NCI-H526 (cell line): ENCODE measurements around the gene LRP1-AS.
"Not testable (repeated sequence)": the region's sequence is repeated elsewhere in the genome, so short reads cannot be mapped to it uniquely, and the experiment has no call there.

Experiments
- DNase-seq, 2 experiments: peaks; one replicate each; lab custom pipeline; 2025; lab: John Stamatoyannopoulos, UW

LRP1-AS gene

GRCh38 chr12:57120718-57121117 is 26.7 kb downstream of the LRP1-AS start:
- DNase-seq = not testable (repeated sequence)

GRCh38 chr12:57119294-57120085 is 27.9 kb downstream of the LRP1-AS start:
- no peak for DNase-seq

GRCh38 chr12:57118711-57119271 is 28.6 kb downstream of the LRP1-AS start:
- DNase-seq = no peak

GRCh38 chr12:57116580-57117281 is 30.7 kb downstream of the LRP1-AS start:
- no peak for DNase-seq

GRCh38 chr12:57112492-57113294 is 34.7 kb downstream of the LRP1-AS start:
- no peak for DNase-seq

- peak; percentile 47 to 57 for DNase-seq
Observed at GRCh38 chr12:57111031-57111734, 36.2 kb downstream of the LRP1-AS start, which contains the start of gene STAT6. TSS of gene STAT6 (minus strand) at chr12:57111362. CDS start at chr12:57108278, 3,084 bp downstream.

- peak; percentile 21 to 67 for DNase-seq
Observed at GRCh38 chr12:57110104-57111030, 37.1 kb downstream of the LRP1-AS start.

- no peak for DNase-seq
Observed at GRCh38 chr12:57109207-57110103, 38.0 kb downstream of the LRP1-AS start.

- DNase-seq = peak; percentile 90 to 94
Observed at GRCh38 chr12:57107456-57108155, 39.8 kb downstream of the LRP1-AS start.

- DNase-seq = no peak
Observed at GRCh38 chr12:57106021-57106708, 41.3 kb downstream of the LRP1-AS start.

- no peak for DNase-seq
Observed at GRCh38 chr12:57105011-57105753, 42.2 kb downstream of the LRP1-AS start.

GRCh38 chr12:57104292-57104910 is 43.0 kb downstream of the LRP1-AS start:
- no peak for DNase-seq

- DNase-seq = no peak
Observed at GRCh38 chr12:57103856-57104255, 43.6 kb downstream of the LRP1-AS start.

- no peak for DNase-seq
Observed at GRCh38 chr12:57101892-57102695, 45.3 kb downstream of the LRP1-AS start.

- no peak for DNase-seq
Observed at GRCh38 chr12:57099766-57100165, 47.7 kb downstream of the LRP1-AS start.
